Breast epithelium (tissue), 4 donors: Measurements from ENCODE around the gene CDO1. TPM values are rescaled to one million over a fixed set of nuclear protein-coding genes. Genes with fewer than 3 reads are reported as not detected.
"Not testable (repeated sequence)": the region's sequence is repeated elsewhere in the genome, so short reads cannot be mapped to it uniquely, and the experiment has no call there.

Experiments
- DNase-seq, 2 donors: peaks; one replicate each; pipeline ENCODE4 v3.0.0-alpha.2; 2019; ENCODE audit warnings: low spot score in 2 of 2
- H3K27ac ChIP-seq, 2 donors: fragments of 200-600 bp; sonication (generic) in 1 of 2; one replicate each; pipeline ENCODE4 v1.5.1; 2016 to 2019; ENCODE audit warnings: mild to moderate bottlenecking in 1 of 2
- H3K27me3 ChIP-seq, 2 donors: fragments of 200-600 bp; sonication (generic) in 1 of 2; one replicate each; pipeline versions ENCODE4 v1.5.1 to v1.6.0; 2017 to 2019; ENCODE audit warnings: control low read depth in 1 of 2, mild to moderate bottlenecking in 1 of 2
- H3K36me3 ChIP-seq: fragments of 200-600 bp; one replicate; pipeline ENCODE4 v1.5.1; 2019
- H3K4me1 ChIP-seq, 2 donors: fragments of 200-600 bp; sonication (generic); one replicate each; pipeline ENCODE4 v1.5.1; 2016 to 2019; ENCODE audit warnings: control low read depth in 1 of 2
- H3K4me3 ChIP-seq, 3 donors: fragments of 200-600 bp; sonication (generic); 1 replicate in 2 of 3; 2 replicates in 1 of 3; pipeline ENCODE4 v1.5.1; 2016 to 2019; ENCODE audit warnings: mild to moderate bottlenecking in 3 of 3, moderate library complexity in 2 of 3
- H3K9me3 ChIP-seq, 2 donors: fragments of 200-600 bp; sonication (generic) in 1 of 2; one replicate each; pipeline ENCODE4 v1.5.1; 2016 to 2019; ENCODE audit warnings: control low read depth in 1 of 2
- CTCF ChIP-seq, 3 donors: fragments of 450-650 bp; IDR thresholded peaks; one replicate each; pipeline ENCODE4 v1.5.1; 2016 to 2017; ENCODE audit warnings: antibody characterized with exemption in 3 of 3, mild to moderate bottlenecking in 3 of 3, moderate library complexity in 3 of 3
- POLR2A ChIP-seq: fragments of 450-650 bp; IDR thresholded peaks from one replicate; pipeline ENCODE4 v1.6.1; 2016; ENCODE audit warnings: antibody characterized with exemption, mild to moderate bottlenecking, moderate library complexity
- POLR2AphosphoS5 ChIP-seq, 3 donors: sonication (generic); formaldehyde crosslinking; IDR thresholded peaks; one replicate each; pipeline ENCODE4 v1.6.1; 2017; ENCODE audit warnings: antibody characterized with exemption in 3 of 3
- intact Hi-C: fragments of 100-400 bp; cut with DNase I; formaldehyde crosslinking; loops from one replicate; pipeline ENCODE4 v1.15.1; 2023; ENCODE audit warnings: low total_unique reads
- total RNA-seq, 3 donors: library from RNA; depleted of rRNA; stranded (reverse); fragments of >200 nt; gene quantifications; one replicate each; pipeline ENCODE4 v1.1.0, GENCODE V29; 2016

Gene CDO1
- total RNA-seq, 3 donors from 2014 or later, result 47.7 to 342 (median 54.7) TPM

- intact Hi-C loops, result no loop called here
- no peaks in the 10 kb centered on the region for H3K9me3 ChIP-seq
- H3K4me3 ChIP-seq, result no peak overlapping the region
- H3K27me3 ChIP-seq, result no peaks in the 10 kb centered on the region
- H3K27ac ChIP-seq, result no peak overlapping the region
- TF ChIP-seq POLR2A, result no peak
- no peak for TF ChIP-seq POLR2AphosphoS5 (IDR thresholded peaks at IDR 0.05)
- no peak for TF ChIP-seq CTCF (IDR thresholded peaks at IDR 0.05)
- DNase-seq, result no peak
- peaks cover 0 to 17% of the 10 kb centered on the region in 2 donors for H3K4me1 ChIP-seq
- H3K36me3 ChIP-seq, result peaks cover 6% of the 10 kb centered on the region
Observed at GRCh38 chr5:115835481-115835880, 19.0 kb upstream of the CDO1 start.

- no peaks in the 10 kb centered on the region for H3K4me1 ChIP-seq
- peaks cover 3% of the 10 kb centered on the region for H3K36me3 ChIP-seq
- no peak for TF ChIP-seq POLR2A
- TF ChIP-seq CTCF (IDR thresholded peaks at IDR 0.05), result peak in 2 of 3 donors; percentile 53 to 61
- TF ChIP-seq POLR2AphosphoS5 (IDR thresholded peaks at IDR 0.05), result no peak
- no peaks in the 10 kb centered on the region for H3K9me3 ChIP-seq
- no peak overlapping the region for H3K4me3 ChIP-seq
- intact Hi-C loops, result no loop called here
- no peak overlapping the region for H3K27ac ChIP-seq
- no peak for DNase-seq
- no peaks in the 10 kb centered on the region for H3K27me3 ChIP-seq
Observed at GRCh38 chr5:115831163-115831768, 14.8 kb upstream of the CDO1 start.

- H3K4me3 ChIP-seq, result no peak overlapping the region
- H3K27ac ChIP-seq, result no peak overlapping the region
- TF ChIP-seq POLR2AphosphoS5 (IDR thresholded peaks at IDR 0.05) (no peak), POLR2A (no peak), CTCF (IDR thresholded peaks at IDR 0.05) (no peak)
- intact Hi-C loops, result no loop called here
- no peaks in the 10 kb centered on the region for H3K4me1 ChIP-seq
- no peaks in the 10 kb centered on the region for H3K27me3 ChIP-seq
- no peaks in the 10 kb centered on the region for H3K9me3 ChIP-seq
- DNase-seq, result no peak
- no peaks in the 10 kb centered on the region for H3K36me3 ChIP-seq
Observed at GRCh38 chr5:115829913-115830312, 13.5 kb upstream of the CDO1 start.

GRCh38 chr5:115825948-115826347 lies 9.5 kb upstream of the CDO1 start:
- Histone ChIP-seq H3K4me3 (no peak overlapping the region), H3K27ac (no peak overlapping the region), H3K4me1 (no peaks in the 10 kb centered on the region), H3K36me3 (no peaks in the 10 kb centered on the region), H3K27me3 (no peaks in the 10 kb centered on the region), H3K9me3 (no peaks in the 10 kb centered on the region)
- no peak for TF ChIP-seq POLR2A
- DNase-seq, result no peak
- intact Hi-C loops, result no loop called here

GRCh38 chr5:115824983-115825382 lies 8.5 kb upstream of the CDO1 start:
- H3K4me3 ChIP-seq, H3K27me3 ChIP-seq, intact Hi-C loops, H3K4me1 ChIP-seq, H3K36me3 ChIP-seq, H3K27ac ChIP-seq, DNase-seq, H3K9me3 ChIP-seq: not testable (repeated sequence)

- no peaks in the 10 kb centered on the region for H3K9me3 ChIP-seq
- H3K36me3 ChIP-seq, result no peaks in the 10 kb centered on the region
- H3K27me3 ChIP-seq, result peaks cover 4 to 9% of the 10 kb centered on the region in 2 donors
- TF ChIP-seq POLR2AphosphoS5 (IDR thresholded peaks at IDR 0.05) (no peak), CTCF (IDR thresholded peaks at IDR 0.05) (no peak), POLR2A (no peak)
- no peak overlapping the region for H3K4me3 ChIP-seq
- intact Hi-C loops, result no loop called here
- H3K27ac ChIP-seq, result no peak overlapping the region
- no peak for DNase-seq
- no peaks in the 10 kb centered on the region for H3K4me1 ChIP-seq
Observed at GRCh38 chr5:115820846-115821245, 4.4 kb upstream of the CDO1 start.
